ENCODE results near the gene RPLP2.
A peak's percentile ranks its signal among the peaks of the same experiment; 100 is the strongest.

Gene RPLP2

GRCh38 chr11:808427-809286 is 1.1 kb upstream of the RPLP2 start:
- DNase-seq, result no peak

- DNase-seq, result no peak
These were observed 337 bp downstream of the RPLP2 start for GRCh38 chr11:810040-810567.

- peak in 1 of 2 experiments; percentile 7 for DNase-seq
These were observed 1.9 kb downstream of the RPLP2 start for GRCh38 chr11:811446-812245.

DNA sequence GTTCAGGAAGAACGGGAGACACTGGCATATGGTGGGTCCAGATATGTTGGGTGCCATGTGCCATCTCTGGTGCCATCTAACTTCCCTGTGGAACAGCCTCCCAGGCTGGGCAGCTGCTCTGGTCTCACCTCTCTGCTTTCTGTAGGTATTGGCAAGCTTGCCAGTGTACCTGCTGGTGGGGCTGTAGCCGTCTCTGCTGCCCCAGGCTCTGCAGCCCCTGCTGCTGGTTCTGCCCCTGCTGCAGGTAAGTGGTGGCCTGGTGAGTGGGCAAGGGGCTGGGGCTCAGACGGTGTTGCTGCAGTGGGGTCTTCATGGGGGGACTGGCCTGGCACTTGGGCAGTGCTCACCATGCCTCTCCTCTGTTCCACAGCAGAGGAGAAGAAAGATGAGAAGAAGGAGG is 2.6 kb downstream of the RPLP2 start:
- no peak for DNase-seq

GRCh38 chr11:813072-813455 is 3.3 kb downstream of the RPLP2 start:
- no peak for DNase-seq

- no peak for DNase-seq
These were observed 3.8 kb downstream of the RPLP2 start for GRCh38 chr11:813456-814096.

DNA sequence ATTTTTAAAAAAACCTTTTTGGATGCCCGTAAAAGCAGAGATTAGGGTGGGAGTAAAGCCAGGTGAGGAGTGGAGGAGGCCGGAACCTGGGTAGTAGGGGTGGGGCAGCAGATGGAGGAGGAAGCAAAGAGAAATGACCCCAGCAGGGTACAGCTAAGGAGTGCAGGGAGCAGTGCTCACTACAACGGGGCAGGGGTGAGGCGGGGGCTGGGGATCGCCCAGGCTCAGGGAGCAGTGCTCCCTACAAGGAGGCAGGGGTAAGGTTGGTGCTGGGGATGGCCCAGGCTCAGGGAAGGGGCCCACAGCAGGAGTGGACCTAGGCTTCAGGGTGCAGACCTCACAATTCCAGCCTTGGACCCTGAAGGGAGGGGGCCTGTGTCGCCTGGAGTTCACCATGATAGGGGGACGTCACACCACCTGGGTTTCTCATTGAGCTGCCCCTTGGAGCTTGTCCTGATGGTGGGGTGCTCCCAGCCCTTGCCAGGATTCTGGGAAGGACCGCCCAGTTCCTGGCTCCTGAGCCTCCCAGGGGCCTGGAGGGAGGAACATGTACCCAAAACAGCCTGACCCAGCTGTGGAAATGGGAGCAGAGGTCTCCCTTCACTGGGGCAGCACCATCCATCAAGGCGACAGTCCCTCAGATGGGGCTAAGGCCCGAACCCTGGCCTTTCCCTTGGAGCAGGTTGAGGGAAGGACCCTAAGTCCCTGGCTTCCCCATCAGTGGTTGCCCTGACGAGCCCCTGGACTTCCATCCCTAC is 6.1 kb downstream of the RPLP2 start:
- DNase-seq, result no peak

- no peak for DNase-seq
These were observed 6.6 kb downstream of the RPLP2 start for GRCh38 chr11:816433-816779.

- DNase-seq, result no peak
These were observed 8.8 kb downstream of the RPLP2 start, which contains the start of gene PNPLA2 for GRCh38 chr11:818396-819128. Gene PNPLA2, plus strand, starts transcription at chr11:818914. Its CDS starts 805 bp downstream, at chr11:819719.

- DNase-seq, result peak; percentile 69 to 85
These were observed 9.6 kb downstream of the RPLP2 start for GRCh38 chr11:819129-819931.

- DNase-seq, result peak; percentile 87 to 89
These were observed 10.3 kb downstream of the RPLP2 start for GRCh38 chr11:819943-820649.

GRCh38 chr11:820655-821511 is 11.1 kb downstream of the RPLP2 start:
- peak; percentile 78 to 83 for DNase-seq

- DNase-seq, result peak; percentile 83 to 90
These were observed 12.0 kb downstream of the RPLP2 start for GRCh38 chr11:821512-822371.

GRCh38 chr11:823441-824291 is 13.9 kb downstream of the RPLP2 start:
- DNase-seq, result no peak

DNA sequence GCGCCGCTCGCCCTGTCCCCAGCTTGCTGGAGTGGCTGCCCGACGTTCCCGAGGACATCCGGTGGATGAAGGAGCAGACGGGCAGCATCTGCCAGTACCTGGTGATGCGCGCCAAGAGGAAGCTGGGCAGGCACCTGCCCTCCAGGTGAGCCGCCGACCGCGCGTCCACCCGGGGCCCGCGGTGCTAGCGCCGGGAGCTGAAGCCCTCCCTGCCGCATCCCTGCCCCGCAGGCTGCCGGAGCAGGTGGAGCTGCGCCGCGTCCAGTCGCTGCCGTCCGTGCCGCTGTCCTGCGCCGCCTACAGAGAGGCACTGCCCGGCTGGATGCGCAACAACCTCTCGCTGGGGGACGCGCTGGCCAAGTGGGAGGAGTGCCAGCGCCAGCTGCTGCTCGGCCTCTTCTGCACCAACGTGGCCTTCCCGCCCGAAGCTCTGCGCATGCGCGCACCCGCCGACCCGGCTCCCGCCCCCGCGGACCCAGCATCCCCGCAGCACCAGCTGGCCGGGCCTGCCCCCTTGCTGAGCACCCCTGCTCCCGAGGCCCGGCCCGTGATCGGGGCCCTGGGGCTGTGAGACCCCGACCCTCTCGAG is 14.6 kb downstream of the RPLP2 start:
- no peak for DNase-seq

GRCh38 chr11:824942-825341 is 15.2 kb downstream of the RPLP2 start:
- no peak for DNase-seq

Data from AML-193 (cell line).